ENCODE data around the gene ADCY7.

The ADCY7 gene

GRCh38 chr16:50314665-50315064 lies 48.3 kb downstream of the ADCY7 start:
- DNase-seq (ENCODE audit: low read depth) = no peak
- no peak for TF ChIP-seq CTCF (IDR thresholded peaks at IDR 0.05; ENCODE audit: low read depth, low read length, missing control alignments)
- no peak overlapping the region for H3K4me3 ChIP-seq (ENCODE audit: low read depth, low read length)

- no peak for DNase-seq (ENCODE audit: low read depth)
- TF ChIP-seq CTCF (IDR thresholded peaks at IDR 0.05; ENCODE audit: low read depth, low read length, missing control alignments) = no peak
- no peak overlapping the region for H3K4me3 ChIP-seq (ENCODE audit: low read depth, low read length)
These were observed 49.1 kb downstream of the ADCY7 start for GRCh38 chr16:50315346-50315997.

- DNase-seq (ENCODE audit: low read depth) = no peak
- no peak overlapping the region for H3K4me3 ChIP-seq (ENCODE audit: low read depth, low read length)
- no peak for TF ChIP-seq CTCF (IDR thresholded peaks at IDR 0.05; ENCODE audit: low read depth, low read length, missing control alignments)
These were observed 49.9 kb downstream of the ADCY7 start for GRCh38 chr16:50316102-50316847.

GRCh38 chr16:50316848-50317630 lies 50.7 kb downstream of the ADCY7 start:
- no peak overlapping the region for H3K4me3 ChIP-seq (ENCODE audit: low read depth, low read length)
- no peak for DNase-seq (ENCODE audit: low read depth)
- no peak for TF ChIP-seq CTCF (IDR thresholded peaks at IDR 0.05; ENCODE audit: low read depth, low read length, missing control alignments)

GRCh38 chr16:50318796-50319578 lies 52.6 kb downstream of the ADCY7 start:
- no peak for TF ChIP-seq CTCF (IDR thresholded peaks at IDR 0.05; ENCODE audit: low read depth, low read length, missing control alignments)
- H3K4me3 ChIP-seq (ENCODE audit: low read depth, low read length) = no peak overlapping the region
- no peak for DNase-seq (ENCODE audit: low read depth)

GRCh38 chr16:50320310-50320709 lies 54.0 kb downstream of the ADCY7 start:
- no peak for DNase-seq (ENCODE audit: low read depth)
- no peak overlapping the region for H3K4me3 ChIP-seq (ENCODE audit: low read depth, low read length)
- no peak for TF ChIP-seq CTCF (IDR thresholded peaks at IDR 0.05; ENCODE audit: low read depth, low read length, missing control alignments)

Data from GM12864 (cell line).